ENCODE results near the gene LGALS4. TPM values are rescaled to one million over a fixed set of nuclear protein-coding genes. Genes with fewer than 3 reads are reported as not detected.
"Not testable (repeated sequence)": the region's sequence is repeated elsewhere in the genome, so short reads cannot be mapped to it uniquely, and the experiment has no call there.

LGALS4 gene
- total and polyA plus RNA-seq, 2 experiments from 2014 or later = 0.87 TPM; not detected in 1

GRCh38 chr19:38773469-38774177 is 39.1 kb downstream of the LGALS4 start, which contains the start of gene LGALS7:
LGALS7 (minus strand) TSS chr19:38773517; CDS start chr19:38773492, 25 bp downstream.
- Histone ChIP-seq H3K9me2 (ENCODE audit: insufficient read depth) (no peaks in the 10 kb centered on the region), H3K27ac (ENCODE audit: low read depth) (no peak within 1 kb of the TSS), H3K4me2 (no peak within 1 kb of the TSS), H3K4me1 (ENCODE audit: insufficient read depth) (no peaks in the 10 kb centered on the region), H3K36me3 (ENCODE audit: insufficient read depth) (no peaks in the 10 kb centered on the region), H3K27me3 (ENCODE audit: insufficient read depth) (0 out of 2 replicates have a peak, but pooled peaks cover 4% of the 10 kb centered on the region), H2AFZ (no peak within 1 kb of the TSS; the same call in 1 of the 2 replicates), H4K20me1 (replicated peaks; ENCODE audit: insufficient read depth) (no peaks in the 10 kb centered on the region), H3F3A (replicated peaks; ENCODE audit: low read depth) (peaks cover 3% of the 10 kb centered on the region; the same call in 1 of the 2 replicates), H3K79me2 (replicated peaks; ENCODE audit: insufficient read depth) (no peaks in the 10 kb centered on the region), H3K4me3 (no peak within 1 kb of the TSS)
- TF ChIP-seq EZH2 (IDR thresholded peaks at IDR 0.05; ENCODE audit: low read depth, unreplicated experiment) (no peak), CREB1 (CRISPR knock-in tag; IDR thresholded peaks at IDR 0.05; ENCODE audit: low read depth) (no peak), ZNF114 (CRISPR knock-in tag; IDR thresholded peaks at IDR 0.05) (no peak), JUNB (IDR thresholded peaks at IDR 0.05; ENCODE audit: unreplicated experiment) (no peak)
- Mint-ChIP-seq H3K4me1 (peaks cover 4% of the 10 kb centered on the region; the same call in 2 of the 3 replicates), H3K27ac (no peak within 1 kb of the TSS), H3K27me3 (ENCODE audit: insufficient read depth, low read depth, poor library complexity) (peaks cover under 1% of the 10 kb centered on the region), H3K36me3 (ENCODE audit: low read depth) (no peaks in the 10 kb centered on the region; the same call in 2 of the 3 replicates), H3K9me3 (no peaks in the 10 kb centered on the region; the same call in 2 of the 3 replicates), H3K4me3 (no peak within 1 kb of the TSS)
- no peak for DNase-seq (ENCODE audit: low spot score)
- ATAC-seq = no peak

GRCh38 chr19:38771569-38771968 is 41.2 kb downstream of the LGALS4 start:
- H3K27me3 Mint-ChIP-seq (ENCODE audit: insufficient read depth, low read depth, poor library complexity); H4K20me1 ChIP-seq (replicated peaks; ENCODE audit: insufficient read depth); DNase-seq (ENCODE audit: low spot score); H3K79me2 ChIP-seq (replicated peaks; ENCODE audit: insufficient read depth); H3K4me1 Mint-ChIP-seq; H2AFZ ChIP-seq; H3K27me3 ChIP-seq (ENCODE audit: insufficient read depth); H3K9me3 Mint-ChIP-seq; H3K27ac Mint-ChIP-seq; H3K4me1 ChIP-seq (ENCODE audit: insufficient read depth); H3K9me2 ChIP-seq (ENCODE audit: insufficient read depth); H3K36me3 ChIP-seq (ENCODE audit: insufficient read depth); H3K27ac ChIP-seq (ENCODE audit: low read depth); H3K4me3 Mint-ChIP-seq; H3K36me3 Mint-ChIP-seq (ENCODE audit: low read depth); H3K4me2 ChIP-seq; H3F3A ChIP-seq (replicated peaks; ENCODE audit: low read depth): not testable (repeated sequence)
- 0 out of 2 replicates have a peak overlapping the region, but pooled peaks have one; percentile 34 for H3K4me3 ChIP-seq
- peak; percentile 36 for ATAC-seq

- not testable (repeated sequence) for H3K4me1 ChIP-seq (ENCODE audit: insufficient read depth); H3K9me3 Mint-ChIP-seq; H3K4me3 ChIP-seq
These were observed 41.8 kb downstream of the LGALS4 start for GRCh38 chr19:38770949-38771275.

GRCh38 chr19:38770228-38770948 is 42.4 kb downstream of the LGALS4 start:
- H3K9me2 ChIP-seq (ENCODE audit: insufficient read depth); H3K27ac ChIP-seq (ENCODE audit: low read depth); H3K27me3 ChIP-seq (ENCODE audit: insufficient read depth); H3K79me2 ChIP-seq (replicated peaks; ENCODE audit: insufficient read depth); DNase-seq (ENCODE audit: low spot score); H3K27ac Mint-ChIP-seq; H3K9me3 Mint-ChIP-seq; H3K4me1 Mint-ChIP-seq; H3K4me3 Mint-ChIP-seq; H3K4me1 ChIP-seq (ENCODE audit: insufficient read depth); H4K20me1 ChIP-seq (replicated peaks; ENCODE audit: insufficient read depth); H3K36me3 Mint-ChIP-seq (ENCODE audit: low read depth); H3F3A ChIP-seq (replicated peaks; ENCODE audit: low read depth); H3K27me3 Mint-ChIP-seq (ENCODE audit: insufficient read depth, low read depth, poor library complexity); H3K36me3 ChIP-seq (ENCODE audit: insufficient read depth); H2AFZ ChIP-seq: not testable (repeated sequence)
- Histone ChIP-seq H3K4me2 (peak overlapping the region; percentile 54; the same call in 1 of the 2 replicates), H3K4me3 (peak overlapping the region; percentile 49)
- ATAC-seq = peak; percentile 37

More at GRCh38 chr19:38770949-38771275, 41.8 kb downstream of the LGALS4 start:
- H3K36me3 Mint-ChIP-seq (ENCODE audit: low read depth); H3K27ac Mint-ChIP-seq; H2AFZ ChIP-seq; H3K4me1 Mint-ChIP-seq; H3F3A ChIP-seq (replicated peaks; ENCODE audit: low read depth); DNase-seq (ENCODE audit: low spot score); H3K36me3 ChIP-seq (ENCODE audit: insufficient read depth); H3K4me2 ChIP-seq; H3K27me3 Mint-ChIP-seq (ENCODE audit: insufficient read depth, low read depth, poor library complexity); H3K9me2 ChIP-seq (ENCODE audit: insufficient read depth); H3K4me3 Mint-ChIP-seq; H4K20me1 ChIP-seq (replicated peaks; ENCODE audit: insufficient read depth); H3K79me2 ChIP-seq (replicated peaks; ENCODE audit: insufficient read depth); H3K27me3 ChIP-seq (ENCODE audit: insufficient read depth); H3K27ac ChIP-seq (ENCODE audit: low read depth): not testable (repeated sequence)
- peak; percentile 80 for ATAC-seq

Data from GM23338 (cell line).